Spleen (tissue), 11 donors: ENCODE measurements around the gene SLC16A3. TPM values are rescaled to one million over a fixed set of nuclear protein-coding genes. Genes with fewer than 3 reads are reported as not detected.
"Not testable (repeated sequence)": the region's sequence is repeated elsewhere in the genome, so short reads cannot be mapped to it uniquely, and the experiment has no call there.

Source experiments
- DNase-seq: peaks from one replicate; pipeline ENCODE4 v3.0.0-alpha.2; 2020
- H3K27ac ChIP-seq, 8 donors: fragments of 200-600 bp; sonication (generic) in 7 of 8; 1 replicate in 4 of 8; 2 replicates in 4 of 8; pipeline versions ENCODE4 v1.5.0 to v1.8.0; 2016 to 2021; ENCODE audit warnings: inconsistent platforms in 4 of 8, mild to moderate bottlenecking in 4 of 8, moderate library complexity in 1 of 8
- H3K27me3 ChIP-seq, 7 donors: fragments of 200-600 bp; sonication (generic) in 6 of 7; replicated peaks in 1 of 7; 1 replicate in 4 of 7; 2 replicates in 3 of 7; pipeline versions ENCODE4 v1.5.0 to v1.8.0; 2016 to 2021; ENCODE audit warnings: inconsistent platforms in 3 of 7, mild to moderate bottlenecking in 1 of 7
- H3K36me3 ChIP-seq, 6 donors: fragments of 200-600 bp; sonication (generic) in 5 of 6; 1 replicate in 4 of 6; 2 replicates in 2 of 6; pipeline versions ENCODE4 v1.5.0 to v1.8.0; 2016 to 2021; ENCODE audit warnings: inconsistent platforms in 2 of 6
- H3K4me1 ChIP-seq, 6 donors: fragments of 200-600 bp; sonication (generic) in 5 of 6; 1 replicate in 3 of 6; 2 replicates in 3 of 6; pipeline versions ENCODE4 v1.5.0 to v1.8.0; 2016 to 2021; ENCODE audit warnings: inconsistent platforms in 3 of 6
- H3K4me3 ChIP-seq, 8 donors: fragments of 200-600 bp; sonication (generic) in 7 of 8; 1 replicate in 4 of 8; 2 replicates in 4 of 8; pipeline versions ENCODE4 v1.5.0 to v1.8.0; 2016 to 2021; ENCODE audit warnings: inconsistent platforms in 4 of 8, mild to moderate bottlenecking in 4 of 8, moderate library complexity in 2 of 8
- H3K9me3 ChIP-seq, 8 donors: fragments of 200-600 bp; sonication (generic) in 7 of 8; 1 replicate in 4 of 8; 2 replicates in 4 of 8; pipeline versions ENCODE4 v1.5.0 to v1.8.0; 2016 to 2021; ENCODE audit warnings: inconsistent platforms in 4 of 8
- POLR2A ChIP-seq, 3 donors: fragments of 450-650 bp; IDR thresholded peaks; one replicate each; pipeline ENCODE4 v1.5.1; 2017; ENCODE audit warnings: antibody characterized with exemption in 3 of 3, mild to moderate bottlenecking in 1 of 3
- POLR2AphosphoS5 ChIP-seq, 3 donors: sonication (generic); formaldehyde crosslinking; IDR thresholded peaks; one replicate each; pipeline ENCODE4 v1.5.1; 2017; ENCODE audit warnings: antibody characterized with exemption in 3 of 3
- WGBS, 5 donors: extraction: QIAGEN DNeasy Blood & Tissue Kit in 3 of 5; methylation state at CpG; one replicate each; pipeline versions ENCODE4 v1.1.5 to v1.1.7; 2013 to 2018; 5-methylcytosine and 5-hydroxymethylcytosine counted together
- intact Hi-C: fragments of 100-400 bp; cut with DNase I; formaldehyde crosslinking; loops from one replicate; pipeline ENCODE4 v1.15.0; 2023; ENCODE audit warnings: low total_unique reads
- polyA plus RNA-seq, 3 donors: library from polyadenylated mRNA; stranded (reverse); fragments of 200-250 nt; gene quantifications; one replicate each; pipeline ENCODE4 v1.2.1, GENCODE V29; 2013
- total RNA-seq, 7 donors: library from RNA; depleted of rRNA in 3 of 7; stranded (reverse); fragments of >200 nt in 3 of 7; fragmentation: NEBNext Ultra II Directional in 4 of 7; extraction: Animal tissue kit (Norgen Biotek cat#: 25700) in 4 of 7; gene quantifications; one replicate each; pipeline versions ENCODE4 v1.1.0 to v1.2.1, GENCODE V29; 2016 to 2021
- TF ChIP-seq, protein P1 (sequence below), 11 experiments: fragments of 200-600 bp in 7 of 11; fragments of 450-650 bp in 4 of 11; sonication (generic) in 4 of 11; IDR thresholded peaks in 8 of 11; conservative IDR thresholded peaks in 3 of 11; 1 replicate in 7 of 11; 2 replicates in 4 of 11; pipeline versions ENCODE4 v1.4.0 to v1.8.0; 2016 to 2021; ENCODE audit warnings: antibody characterized with exemption in 11 of 11, inconsistent platforms in 4 of 11, mild to moderate bottlenecking in 1 of 11
- donor health status: healthy with polysubstance abuse.
- donor health status: DM: no; HTN: no; CAD: no; lungs with moderate emphysema.
- donor health status: DM: no; HTN: no; CAD: no.
- donor health status: Bipolar disorder and iron deficiency.
- donor health status: healthy.
- donor health status: DM: no; HTN: no; CAD: no.
- donor health status: DM: yes; HTN: yes; CAD: no.

SLC16A3 gene
- total and polyA plus RNA-seq, 10 donors, result 11.1 to 185 (median 74.0) TPM

- 71 to 76% (median 73%) methylated on average over 10 of the region's 10 CpGs for WGBS, 5 donors
Observed at GRCh38 chr17:82257473-82257872, 28.6 kb downstream of the SLC16A3 start.

GRCh38 chr17:82258555-82258954 lies 29.7 kb downstream of the SLC16A3 start:
- H3K36me3 ChIP-seq, result peaks cover 0 to 100% (median 72%) of the 10 kb centered on the region in 6 donors
- no peak for DNase-seq

More at GRCh38 chr17:82257473-82257872, 28.6 kb downstream of the SLC16A3 start:
- peak overlapping the region in 2 of 8 donors; percentile 5 to 36 for H3K27ac ChIP-seq
- intact Hi-C loops, result no loop called here
- peak; percentile 29 to 64 (median 44) for TF ChIP-seq POLR2AphosphoS5 (IDR thresholded peaks at IDR 0.05)
- no peak for TF ChIP-seq POLR2A (IDR thresholded peaks at IDR 0.05)
- peaks cover 0 to 52% (median 7%) of the 10 kb centered on the region in 6 donors for H3K4me1 ChIP-seq
- no peaks in the 10 kb centered on the region for H3K9me3 ChIP-seq
- H3K4me3 ChIP-seq, result no peak overlapping the region
- H3K36me3 ChIP-seq, result peaks cover 9 to 100% (median 72%) of the 10 kb centered on the region in 6 donors
- H3K27me3 ChIP-seq, result no peaks in the 10 kb centered on the region
- DNase-seq, result peak; percentile 82

GRCh38 chr17:82259972-82260961 lies 31.4 kb downstream of the SLC16A3 start:
- intact Hi-C loops, H3K27me3 ChIP-seq, H3K4me3 ChIP-seq, H3K27ac ChIP-seq, H3K9me3 ChIP-seq, DNase-seq: not testable (repeated sequence)
- peaks cover 2 to 100% (median 84%) of the 10 kb centered on the region in 6 donors for H3K36me3 ChIP-seq
- WGBS, 5 donors, result 90 to 96% (median 94%) methylated on average over 8 of the region's 8 CpGs
- peaks cover 0 to 77% (median 12%) of the 10 kb centered on the region in 6 donors for H3K4me1 ChIP-seq

More at GRCh38 chr17:82258555-82258954, 29.7 kb downstream of the SLC16A3 start:
- H3K27ac ChIP-seq, result peak overlapping the region in 1 of 8 donors; percentile 35
- no peaks in the 10 kb centered on the region for H3K27me3 ChIP-seq
- no peaks in the 10 kb centered on the region for H3K9me3 ChIP-seq
- no peak overlapping the region for H3K4me3 ChIP-seq
- intact Hi-C loops, result no loop called here
- WGBS, 5 donors, result 82 to 90% (median 89%) methylated on average over 5 of the region's 5 CpGs
- peak in 1 of 3 donors; percentile 30 for TF ChIP-seq POLR2AphosphoS5 (IDR thresholded peaks at IDR 0.05)
- TF ChIP-seq, protein P1, sequence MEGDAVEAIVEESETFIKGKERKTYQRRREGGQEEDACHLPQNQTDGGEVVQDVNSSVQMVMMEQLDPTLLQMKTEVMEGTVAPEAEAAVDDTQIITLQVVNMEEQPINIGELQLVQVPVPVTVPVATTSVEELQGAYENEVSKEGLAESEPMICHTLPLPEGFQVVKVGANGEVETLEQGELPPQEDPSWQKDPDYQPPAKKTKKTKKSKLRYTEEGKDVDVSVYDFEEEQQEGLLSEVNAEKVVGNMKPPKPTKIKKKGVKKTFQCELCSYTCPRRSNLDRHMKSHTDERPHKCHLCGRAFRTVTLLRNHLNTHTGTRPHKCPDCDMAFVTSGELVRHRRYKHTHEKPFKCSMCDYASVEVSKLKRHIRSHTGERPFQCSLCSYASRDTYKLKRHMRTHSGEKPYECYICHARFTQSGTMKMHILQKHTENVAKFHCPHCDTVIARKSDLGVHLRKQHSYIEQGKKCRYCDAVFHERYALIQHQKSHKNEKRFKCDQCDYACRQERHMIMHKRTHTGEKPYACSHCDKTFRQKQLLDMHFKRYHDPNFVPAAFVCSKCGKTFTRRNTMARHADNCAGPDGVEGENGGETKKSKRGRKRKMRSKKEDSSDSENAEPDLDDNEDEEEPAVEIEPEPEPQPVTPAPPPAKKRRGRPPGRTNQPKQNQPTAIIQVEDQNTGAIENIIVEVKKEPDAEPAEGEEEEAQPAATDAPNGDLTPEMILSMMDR (IDR thresholded peaks at IDR 0.05 in 8 of 11, conservative IDR thresholded peaks at IDR 0.05 in 3 of 11), result no peak
- H3K4me1 ChIP-seq, result peaks cover 0 to 62% (median 12%) of the 10 kb centered on the region in 6 donors

GRCh38 chr17:82262344-82262743 lies 33.5 kb downstream of the SLC16A3 start:
- Histone ChIP-seq H3K4me1 (peaks cover 5 to 85% (median 26%) of the 10 kb centered on the region in 6 donors), H3K9me3 (no peaks in the 10 kb centered on the region), H3K27me3 (no peaks in the 10 kb centered on the region), H3K27ac (peak overlapping the region in 3 of 8 donors; percentile 1 to 24 (median 1)), H3K36me3 (peaks cover 7 to 100% (median 79%) of the 10 kb centered on the region in 6 donors), H3K4me3 (no peak overlapping the region)
- 56 to 77% (median 67%) methylated on average over 4 of the region's 4 CpGs for WGBS, 5 donors
- intact Hi-C loops, result no loop called here
- DNase-seq, result no peak
- TF ChIP-seq, protein P1 (IDR thresholded peaks at IDR 0.05 in 8 of 11, conservative IDR thresholded peaks at IDR 0.05 in 3 of 11), result no peak

DNA sequence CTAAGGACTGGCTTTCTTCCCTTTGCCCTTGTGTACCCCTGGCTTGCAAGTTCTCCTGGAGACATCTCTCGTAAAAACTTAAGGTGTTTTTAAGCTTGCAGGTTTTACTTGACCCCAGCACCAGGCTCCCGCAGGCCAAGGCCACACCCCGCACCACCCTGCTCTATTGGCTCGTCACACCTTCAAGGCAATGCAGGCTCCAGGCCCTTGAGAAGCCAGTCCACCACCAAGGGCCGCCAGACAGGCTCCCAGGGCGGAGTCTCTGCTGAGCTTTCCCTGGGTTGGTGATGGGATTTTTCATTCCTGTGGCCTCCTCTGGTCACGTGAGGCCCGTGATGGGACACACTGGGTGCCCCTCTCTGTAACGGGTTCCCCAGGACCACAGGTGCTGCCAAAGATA lies 34.8 kb downstream of the SLC16A3 start:
- H3K4me3 ChIP-seq, result no peak overlapping the region
- 88 to 93% (median 91%) methylated on average over 9 of the region's 9 CpGs for WGBS, 5 donors
- no peaks in the 10 kb centered on the region for H3K9me3 ChIP-seq
- peaks cover 7 to 99% (median 72%) of the 10 kb centered on the region in 6 donors for H3K36me3 ChIP-seq
- TF ChIP-seq, protein P1 (IDR thresholded peaks at IDR 0.05 in 8 of 11, conservative IDR thresholded peaks at IDR 0.05 in 3 of 11), result no peak
- TF ChIP-seq POLR2A (IDR thresholded peaks at IDR 0.05) (no peak), POLR2AphosphoS5 (IDR thresholded peaks at IDR 0.05) (peak in 1 of 3 donors; percentile 36)
- peak overlapping the region in 1 of 8 donors; percentile 7 for H3K27ac ChIP-seq
- peaks cover 18 to 85% (median 36%) of the 10 kb centered on the region in 6 donors for H3K4me1 ChIP-seq
- intact Hi-C loops, result no loop called here
- H3K27me3 ChIP-seq, result no peaks in the 10 kb centered on the region
- peak; percentile 63 for DNase-seq
